ENCODE measurements around the gene NXPE3.

Gene NXPE3

DNA sequence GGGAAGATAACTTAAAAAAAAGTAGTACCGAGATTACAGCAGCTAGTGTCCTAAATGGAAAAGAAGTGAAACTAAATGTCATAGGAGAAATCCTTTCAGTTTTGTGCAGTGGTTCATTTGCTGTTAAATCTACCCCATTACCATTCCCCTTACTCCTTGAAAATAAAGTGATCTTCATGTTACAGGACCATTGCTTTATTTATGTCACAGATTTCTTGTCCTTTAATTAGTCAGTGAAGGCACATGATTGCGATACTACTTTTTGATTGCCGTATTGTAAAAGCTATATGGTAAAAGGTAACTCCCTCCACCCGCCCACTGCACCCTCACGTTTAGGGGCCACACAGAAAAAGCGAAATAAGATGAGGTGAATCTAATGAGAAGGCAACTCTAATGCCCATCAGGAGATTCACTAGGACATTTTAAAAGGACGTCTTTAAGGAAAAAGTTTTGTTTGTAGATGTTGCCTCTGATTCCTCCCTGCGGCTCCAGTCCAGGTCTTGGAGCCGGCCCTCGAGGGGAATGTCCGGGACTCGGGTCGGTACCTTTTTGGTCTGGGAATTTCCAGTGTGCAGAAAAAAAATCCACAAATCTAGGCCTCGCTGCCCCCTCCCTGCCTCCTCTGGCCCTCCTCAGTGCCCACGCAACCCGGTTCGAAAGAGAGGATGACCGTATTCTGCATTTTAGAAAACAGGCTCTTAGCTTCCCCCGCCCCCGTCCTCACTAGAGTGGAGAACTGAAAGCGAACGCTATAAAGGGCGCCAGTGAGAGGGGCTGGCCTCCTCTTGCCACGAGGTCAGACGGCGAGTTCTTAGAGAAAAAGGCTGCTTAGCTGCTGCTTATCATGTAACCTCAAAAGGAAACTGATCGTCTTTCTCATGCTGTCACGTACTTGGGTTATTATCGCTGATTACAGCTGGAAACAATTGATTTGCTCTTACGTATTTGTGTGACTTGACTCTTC is 48.5 kb downstream of the NXPE3 start:
- Mint-ChIP-seq H3K9me3 (no peaks in the 10 kb centered on the region), H3K27ac (peak overlapping the region; percentile 92), H3K4me1 (peaks cover 46% of the 10 kb centered on the region), H3K27me3 (no peaks in the 10 kb centered on the region), H3K36me3 (peaks cover 17% of the 10 kb centered on the region), H3K4me3 (peak overlapping the region; percentile 82)
- peak; percentile 87 for DNase-seq
- CTCF ChIA-PET = interaction anchor here (0.6 to 2.6 kb wide), 7 partner anchors 9 to 398 kb away, joined by 3 to 10 read pairs (median 4); partner anchors contain the start of gene NFKBIZ

DNA sequence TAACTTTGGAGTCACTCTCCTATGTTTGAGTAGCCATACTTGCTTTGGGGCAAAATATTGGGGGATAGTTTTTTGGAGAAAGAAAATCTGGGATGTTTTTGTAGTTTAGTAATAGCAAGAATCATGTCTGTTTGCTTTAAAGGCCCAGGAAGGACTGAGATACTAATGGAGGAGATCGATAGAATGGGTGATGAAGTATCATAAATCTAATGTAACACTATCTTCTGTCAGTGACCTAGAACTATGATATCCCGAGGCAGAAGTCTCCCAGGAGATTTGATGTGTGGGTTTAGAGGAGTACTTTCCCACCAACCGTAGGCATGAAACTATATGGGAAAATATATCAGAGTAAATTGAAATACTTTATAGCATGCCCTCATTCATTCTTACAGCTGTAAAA is 49.3 kb downstream of the NXPE3 start:
- H3K4me3 Mint-ChIP-seq = peak overlapping the region; percentile 82
- H3K9me3 Mint-ChIP-seq = no peaks in the 10 kb centered on the region
- no peak for DNase-seq
- H3K36me3 Mint-ChIP-seq = peaks cover 19% of the 10 kb centered on the region
- CTCF ChIA-PET = interaction anchor here (0.7 to 2.6 kb wide), 3 partner anchors 18 to 397 kb away, joined by 4 to 10 read pairs (median 4); partner anchors contain the start of gene NFKBIZ
- H3K27ac Mint-ChIP-seq = peak overlapping the region; percentile 92
- no peaks in the 10 kb centered on the region for H3K27me3 Mint-ChIP-seq
- peaks cover 53% of the 10 kb centered on the region for H3K4me1 Mint-ChIP-seq

- Mint-ChIP-seq H3K27me3 (no peaks in the 10 kb centered on the region), H3K36me3 (peaks cover 23% of the 10 kb centered on the region), H3K9me3 (no peaks in the 10 kb centered on the region), H3K4me1 (peaks cover 59% of the 10 kb centered on the region), H3K4me3 (peak overlapping the region; percentile 82), H3K27ac (peak overlapping the region; percentile 92)
- DNase-seq = peak; percentile 55
- CTCF ChIA-PET = interaction anchor here (0.6 to 2.6 kb wide), 3 partner anchors 21 to 396 kb away, joined by 3 to 10 read pairs (median 3); partner anchors contain the start of gene NFKBIZ
Observed at GRCh38 chr3:101828691-101829436, 49.9 kb downstream of the NXPE3 start.

GRCh38 chr3:101829437-101829830 is 50.4 kb downstream of the NXPE3 start:
- Mint-ChIP-seq H3K27ac (peak overlapping the region; percentile 54), H3K36me3 (peaks cover 24% of the 10 kb centered on the region), H3K9me3 (no peaks in the 10 kb centered on the region), H3K4me3 (peak overlapping the region; percentile 82), H3K4me1 (peaks cover 62% of the 10 kb centered on the region), H3K27me3 (no peaks in the 10 kb centered on the region)
- DNase-seq = no peak
- CTCF ChIA-PET = interaction anchor here (0.6 to 2.6 kb wide), 4 partner anchors 20 to 396 kb away, joined by 3 to 10 read pairs (median 3); partner anchors contain the start of genes NFKBIZ and PCNP

DNA sequence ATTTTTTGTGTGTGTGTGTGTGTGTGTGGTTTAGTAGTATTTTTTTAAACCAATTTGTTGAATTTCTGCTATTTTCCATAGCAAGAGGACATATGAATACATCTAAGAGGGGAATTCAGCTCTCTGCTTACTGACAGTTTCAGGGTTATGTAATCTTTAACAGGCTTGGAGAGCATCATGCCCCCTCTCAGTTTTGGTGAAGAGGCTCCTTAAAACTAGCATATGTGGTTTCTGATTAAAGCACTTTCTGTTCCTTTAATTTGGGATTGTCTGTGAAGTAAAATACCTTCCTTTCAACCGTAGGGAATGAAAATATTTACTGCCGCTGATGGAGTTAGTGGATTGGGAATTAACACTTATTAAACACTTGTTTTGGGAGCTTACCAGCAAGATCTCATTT is 50.9 kb downstream of the NXPE3 start:
- no peaks in the 10 kb centered on the region for H3K27me3 Mint-ChIP-seq
- CTCF ChIA-PET = interaction anchor here (0.7 to 2.6 kb wide), 4 partner anchors 20 to 395 kb away, joined by 3 to 10 read pairs (median 3); partner anchors contain the start of genes NFKBIZ and PCNP
- H3K27ac Mint-ChIP-seq = no peak overlapping the region
- DNase-seq = no peak
- no peak overlapping the region for H3K4me3 Mint-ChIP-seq
- H3K4me1 Mint-ChIP-seq = peaks cover 66% of the 10 kb centered on the region
- H3K9me3 Mint-ChIP-seq = no peaks in the 10 kb centered on the region
- H3K36me3 Mint-ChIP-seq = peaks cover 25% of the 10 kb centered on the region

DNA sequence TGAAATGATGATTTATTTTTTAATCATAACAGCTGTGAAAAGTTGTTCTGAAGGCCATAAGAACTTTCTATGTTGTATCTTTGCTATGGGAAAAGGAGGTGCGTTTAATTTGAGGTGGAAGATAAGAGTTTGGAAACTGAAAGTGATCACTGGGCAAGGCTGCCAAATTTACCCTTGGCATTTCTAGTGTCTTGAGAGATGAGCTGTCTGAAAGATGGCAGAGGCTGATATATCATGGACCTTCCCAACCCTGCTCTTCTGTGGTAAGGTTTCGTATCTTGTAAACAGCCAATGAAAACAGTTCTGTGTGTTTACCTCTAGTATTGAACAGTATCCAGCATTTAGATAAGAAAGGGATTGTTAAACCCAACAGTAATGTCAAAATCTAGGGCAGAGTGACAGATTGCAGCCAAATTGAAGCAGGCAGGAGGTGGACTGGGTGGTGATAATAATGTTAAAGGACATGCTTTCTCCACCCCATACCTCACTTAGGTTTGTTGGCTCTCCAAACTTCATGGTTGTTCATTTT is 54.5 kb downstream of the NXPE3 start:
- Mint-ChIP-seq H3K4me1 (peaks cover 62% of the 10 kb centered on the region), H3K9me3 (no peaks in the 10 kb centered on the region), H3K36me3 (peaks cover 29% of the 10 kb centered on the region), H3K4me3 (no peak overlapping the region), H3K27ac (peak overlapping the region; percentile 6), H3K27me3 (no peaks in the 10 kb centered on the region)
- CTCF ChIA-PET = interaction anchor here (1.8 kb wide), 1 partner anchor 391 kb away, joined by 6 read pairs; no protein-coding TSS in a partner anchor
- no peak for DNase-seq

DNA sequence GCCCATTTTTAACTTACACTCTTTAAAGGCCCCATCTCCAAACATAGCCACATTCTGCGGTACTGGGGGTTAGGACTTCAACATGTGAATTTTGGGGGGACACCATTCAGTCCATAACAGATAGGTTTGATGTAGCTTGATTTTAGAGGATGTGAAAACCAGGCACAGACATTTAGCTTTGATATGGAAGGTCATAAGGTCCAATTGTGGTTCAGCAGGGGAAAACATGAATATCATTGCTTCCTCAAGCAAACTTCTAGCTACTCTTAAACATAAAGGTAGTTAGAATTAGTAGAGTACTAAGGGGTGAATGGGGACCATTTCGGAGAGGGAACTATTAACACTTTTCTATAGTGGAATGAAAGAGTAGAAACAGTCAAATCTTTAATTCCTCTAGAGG is 56.7 kb downstream of the NXPE3 start:
- Mint-ChIP-seq H3K4me1 (peaks cover 41% of the 10 kb centered on the region), H3K27ac (no peak overlapping the region), H3K4me3 (no peak overlapping the region), H3K36me3 (peaks cover 29% of the 10 kb centered on the region), H3K9me3 (no peaks in the 10 kb centered on the region), H3K27me3 (no peaks in the 10 kb centered on the region)
- CTCF ChIA-PET = interaction anchor here (1.6 kb wide), 1 partner anchor 8 kb away, joined by 4 read pairs; no protein-coding TSS in a partner anchor
- no peak for DNase-seq

- DNase-seq = no peak
- Mint-ChIP-seq H3K9me3 (no peaks in the 10 kb centered on the region), H3K36me3 (peaks cover 29% of the 10 kb centered on the region), H3K27ac (no peak overlapping the region), H3K27me3 (no peaks in the 10 kb centered on the region), H3K4me3 (no peak overlapping the region), H3K4me1 (peaks cover 41% of the 10 kb centered on the region)
- CTCF ChIA-PET = interaction anchor here (1.6 kb wide), 1 partner anchor 9 kb away, joined by 4 read pairs; no protein-coding TSS in a partner anchor
Observed at GRCh38 chr3:101836160-101836559, 57.1 kb downstream of the NXPE3 start.

GRCh38 chr3:101836652-101837598 is 57.9 kb downstream of the NXPE3 start:
- H3K27ac Mint-ChIP-seq = no peak overlapping the region
- DNase-seq = no peak
- CTCF ChIA-PET = interaction anchor here (1.6 kb wide), 1 partner anchor 10 kb away, joined by 4 read pairs; no protein-coding TSS in a partner anchor
- H3K9me3 Mint-ChIP-seq = peaks cover 1% of the 10 kb centered on the region
- H3K27me3 Mint-ChIP-seq = no peaks in the 10 kb centered on the region
- peaks cover 32% of the 10 kb centered on the region for H3K36me3 Mint-ChIP-seq
- peaks cover 41% of the 10 kb centered on the region for H3K4me1 Mint-ChIP-seq
- H3K4me3 Mint-ChIP-seq = no peak overlapping the region

DNA sequence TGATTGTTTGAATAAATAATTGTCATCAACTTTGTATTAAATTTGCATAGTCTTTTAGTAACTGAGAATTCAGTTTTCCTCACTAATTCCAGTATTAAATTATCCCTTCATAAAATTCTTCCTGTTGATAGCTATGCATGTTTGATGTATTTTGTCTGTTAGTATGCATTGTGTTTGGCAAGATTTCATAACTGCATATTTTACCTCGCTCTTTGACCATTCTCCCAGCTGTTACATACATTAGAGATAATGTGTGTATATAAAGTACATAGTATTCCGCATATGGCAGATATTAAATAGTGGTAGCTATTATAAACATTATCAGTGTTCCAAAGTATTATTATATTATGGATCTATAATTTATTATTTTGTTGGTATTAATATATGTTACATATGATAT is 59.7 kb downstream of the NXPE3 start:
- H3K36me3 Mint-ChIP-seq = peaks cover 26% of the 10 kb centered on the region
- H3K4me1 Mint-ChIP-seq = peaks cover 27% of the 10 kb centered on the region
- H3K4me3 Mint-ChIP-seq = no peak overlapping the region

DNA sequence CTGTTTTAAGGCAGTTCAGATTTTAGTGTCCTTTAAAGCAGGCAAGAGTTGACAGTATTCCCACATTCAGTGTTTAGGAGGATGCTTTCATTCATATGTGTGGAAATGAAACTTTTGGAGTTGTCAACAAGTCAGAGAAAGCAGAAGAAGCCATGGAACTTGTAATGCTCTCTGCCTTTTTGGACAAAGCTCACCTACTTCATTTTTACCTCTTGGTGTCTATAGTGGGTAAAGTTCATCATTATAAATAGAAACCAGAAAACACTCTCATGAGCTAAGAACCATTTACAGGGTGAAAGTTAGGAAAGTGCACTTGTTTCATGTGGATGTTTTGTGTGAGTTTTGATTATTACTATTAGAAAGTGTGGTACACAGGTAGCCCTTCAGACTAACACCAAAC is 61.1 kb downstream of the NXPE3 start:
- no peak overlapping the region for H3K4me3 Mint-ChIP-seq
- H3K36me3 Mint-ChIP-seq = peaks cover 20% of the 10 kb centered on the region
- no peak for DNase-seq
- H3K9me3 Mint-ChIP-seq = peaks cover 6% of the 10 kb centered on the region
- H3K4me1 Mint-ChIP-seq = peaks cover 13% of the 10 kb centered on the region
- no peak overlapping the region for H3K27ac Mint-ChIP-seq
- CTCF ChIA-PET = interaction anchor here (1.2 kb wide), 1 partner anchor 13 kb away, joined by 4 read pairs; no protein-coding TSS in a partner anchor
- no peaks in the 10 kb centered on the region for H3K27me3 Mint-ChIP-seq

More for the DNA sequence above, 59.7 kb downstream of the NXPE3 start:
- H3K27me3 Mint-ChIP-seq = no peaks in the 10 kb centered on the region
- CTCF ChIA-PET = interaction anchor here (1.3 kb wide), 1 partner anchor 390 kb away, joined by 3 read pairs; no protein-coding TSS in a partner anchor
- peaks cover 6% of the 10 kb centered on the region for H3K9me3 Mint-ChIP-seq
- no peak for DNase-seq
- H3K27ac Mint-ChIP-seq = no peak overlapping the region

GRCh38 chr3:101842245-101842934 is 63.4 kb downstream of the NXPE3 start:
- no peak for DNase-seq
- Mint-ChIP-seq H3K4me3 (no peak overlapping the region), H3K27ac (no peak overlapping the region), H3K27me3 (no peaks in the 10 kb centered on the region), H3K36me3 (peaks cover 18% of the 10 kb centered on the region), H3K9me3 (peaks cover 6% of the 10 kb centered on the region), H3K4me1 (no peaks in the 10 kb centered on the region)
- CTCF ChIA-PET = no interaction called here
